AG04450 (cell line): ENCODE results near the gene NEO1. TPM values are rescaled to one million over a fixed set of nuclear protein-coding genes. Genes with fewer than 3 reads are reported as not detected.

Experiments used
- CTCF ChIA-PET: fragments of 300-600, 350-600 bp; formaldehyde crosslinking; extraction: SDS; loops from one replicate; lab custom pipeline; 2022; ENCODE audit warnings: antibody characterized with exemption, inconsistent platforms; lab: Charles Lee
- POLR2A ChIA-PET: fragments of 350-600 bp; formaldehyde crosslinking; extraction: SDS; loops from one replicate; lab custom pipeline; 2021; ENCODE audit warnings: antibody characterized with exemption, inconsistent platforms; lab: Yijun Ruan, JAX
- DNase-seq: peaks from one replicate; pipeline ENCODE4 v3.0.0-alpha.2; 2011; ENCODE audit warnings: low read depth, low spot score
- H3K27ac ChIP-seq: one replicate; pipeline ENCODE4 v1.5.1; 2012; ENCODE audit warnings: low read depth, low read length, control low read depth
- H3K27me3 ChIP-seq: one replicate; pipeline ENCODE4 v1.6.0; 2012; ENCODE audit warnings: low read length; ENCODE audit not compliant: control insufficient read depth, insufficient read depth
- H3K4me3 ChIP-seq: 2 replicates; pipeline ENCODE4 v1.5.1; 2011; ENCODE audit warnings: mild to moderate bottlenecking, low read depth, low read length, control low read depth
- H3K9me3 ChIP-seq: 2 replicates; pipeline ENCODE4 v1.5.1; 2012; ENCODE audit warnings: low read length; ENCODE audit not compliant: control insufficient read depth, insufficient read depth
- CTCF ChIP-seq: IDR thresholded peaks from 2 replicates; pipeline ENCODE4 v1.5.1; 2011; ENCODE audit warnings: low read depth, low read length, control low read depth, inconsistent platforms
- polyA plus RNA-seq: library from polyadenylated mRNA; depleted of rRNA; stranded (reverse); fragments of >200 nt; gene quantifications from 2 replicates; pipeline ENCODE4 v1.2.3, GENCODE V29; 2011

Gene NEO1
- polyA plus RNA-seq, 1 experiment, result 3.5 TPM

- CTCF ChIA-PET, result interaction anchor here (1.0 to 1.7 kb wide), 5 partner anchors 12 to 414 kb away, joined by 4 to 6 read pairs (median 5); no protein-coding TSS in a partner anchor
- no peak for TF ChIP-seq CTCF
- Histone ChIP-seq H3K27ac (no peak overlapping the region), H3K9me3 (no peaks in the 10 kb centered on the region), H3K4me3 (no peak overlapping the region), H3K27me3 (peaks cover 3% of the 10 kb centered on the region)
- no peak for DNase-seq
- POLR2A ChIA-PET, result no interaction called here
Observed at GRCh38 chr15:73286311-73286710, 234.0 kb downstream of the NEO1 start.

GRCh38 chr15:73287019-73287418, 234.8 kb downstream of the NEO1 start:
- Histone ChIP-seq H3K27ac (no peak overlapping the region), H3K9me3 (no peaks in the 10 kb centered on the region), H3K27me3 (peaks cover 3% of the 10 kb centered on the region), H3K4me3 (no peak overlapping the region)
- no peak for TF ChIP-seq CTCF
- DNase-seq, result no peak
- POLR2A ChIA-PET, result no interaction called here
- CTCF ChIA-PET, result interaction anchor here (0.6 to 1.7 kb wide), 8 partner anchors 11 to 1025 kb away, joined by 3 to 5 read pairs (median 4); no protein-coding TSS in a partner anchor

- Histone ChIP-seq H3K27me3 (no peaks in the 10 kb centered on the region), H3K9me3 (no peaks in the 10 kb centered on the region), H3K27ac (no peak overlapping the region), H3K4me3 (no peak overlapping the region)
- TF ChIP-seq CTCF, result no peak
- ChIA-PET POLR2A (no interaction called here), CTCF (no interaction called here)
- no peak for DNase-seq
Observed at GRCh38 chr15:73291441-73291840, 239.2 kb downstream of the NEO1 start.

- POLR2A ChIA-PET, result no interaction called here
- no peaks in the 10 kb centered on the region for H3K9me3 ChIP-seq
- TF ChIP-seq CTCF, result no peak
- CTCF ChIA-PET, result no interaction called here
- H3K27me3 ChIP-seq, result no peaks in the 10 kb centered on the region
- no peak overlapping the region for H3K27ac ChIP-seq
- H3K4me3 ChIP-seq, result no peak overlapping the region
- no peak for DNase-seq
Observed at GRCh38 chr15:73293773-73294172, 241.5 kb downstream of the NEO1 start.

GRCh38 chr15:73295630-73296286, 243.5 kb downstream of the NEO1 start:
- CTCF ChIA-PET, result interaction anchor here (0.9 kb wide), 1 partner anchor 11 kb away, joined by 3 read pairs; no protein-coding TSS in a partner anchor
- no peak overlapping the region for H3K4me3 ChIP-seq
- H3K9me3 ChIP-seq, result no peaks in the 10 kb centered on the region
- H3K27me3 ChIP-seq, result no peaks in the 10 kb centered on the region
- POLR2A ChIA-PET, result no interaction called here
- no peak overlapping the region for H3K27ac ChIP-seq
- DNase-seq, result no peak
- no peak for TF ChIP-seq CTCF
